ENCODE measurements around the gene SDC3.
"Not testable (repeated sequence)": the region's sequence is repeated elsewhere in the genome, so short reads cannot be mapped to it uniquely, and the experiment has no call there.

The SDC3 gene

DNA sequence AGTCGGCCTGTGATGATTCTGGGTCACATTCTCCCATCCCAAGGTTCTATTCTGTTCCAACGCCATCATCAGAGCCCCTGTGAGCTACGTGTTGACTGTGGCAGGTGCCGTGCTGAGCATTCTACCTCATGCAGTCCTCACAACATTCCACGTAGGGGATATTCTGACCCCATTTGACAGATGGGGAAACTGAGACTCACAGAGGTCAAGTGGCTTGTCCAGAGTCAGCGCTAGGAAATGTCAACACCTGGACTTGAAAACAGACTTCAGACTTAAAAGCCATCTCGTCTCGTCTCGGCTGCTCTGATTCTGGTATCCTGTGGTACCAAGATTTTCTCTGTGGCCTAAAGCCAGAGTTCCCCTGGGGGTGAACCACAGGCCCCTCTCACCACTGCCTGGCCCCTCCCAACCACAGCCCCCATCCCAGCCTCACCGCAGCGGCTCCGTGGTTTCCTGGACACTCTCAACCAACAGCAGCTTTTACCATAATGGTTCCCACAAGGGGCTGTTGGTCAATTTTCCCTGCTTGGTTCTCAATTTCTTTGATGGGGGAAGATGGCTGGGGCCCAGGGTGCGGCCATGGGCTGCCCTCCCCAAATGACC is 39.6 kb downstream of the SDC3 start:
- H3K4me1 ChIP-seq (ENCODE audit: low read length) = peaks cover 7% of the 10 kb centered on the region

GRCh38 chr1:30868057-30868456 is 40.5 kb downstream of the SDC3 start:
- H3K9ac ChIP-seq (ENCODE audit: low read length); H3K27me3 ChIP-seq (ENCODE audit: low read depth, low read length); H3K4me3 ChIP-seq (ENCODE audit: low read length); H3K4me2 ChIP-seq (ENCODE audit: low read length); H2AFZ ChIP-seq (ENCODE audit: low read depth, low read length); H3K27ac ChIP-seq (ENCODE audit: low read length); H3K79me2 ChIP-seq (ENCODE audit: low read length); H3K9me3 ChIP-seq (ENCODE audit: insufficient read depth, low read length); H3K4me1 ChIP-seq (ENCODE audit: low read length); H3K36me3 ChIP-seq (replicated peaks; ENCODE audit: low read depth, low read length); H4K20me1 ChIP-seq (ENCODE audit: insufficient read depth, low read length): not testable (repeated sequence)

More for the DNA sequence above, 39.6 kb downstream of the SDC3 start:
- TF ChIP-seq, protein P1, sequence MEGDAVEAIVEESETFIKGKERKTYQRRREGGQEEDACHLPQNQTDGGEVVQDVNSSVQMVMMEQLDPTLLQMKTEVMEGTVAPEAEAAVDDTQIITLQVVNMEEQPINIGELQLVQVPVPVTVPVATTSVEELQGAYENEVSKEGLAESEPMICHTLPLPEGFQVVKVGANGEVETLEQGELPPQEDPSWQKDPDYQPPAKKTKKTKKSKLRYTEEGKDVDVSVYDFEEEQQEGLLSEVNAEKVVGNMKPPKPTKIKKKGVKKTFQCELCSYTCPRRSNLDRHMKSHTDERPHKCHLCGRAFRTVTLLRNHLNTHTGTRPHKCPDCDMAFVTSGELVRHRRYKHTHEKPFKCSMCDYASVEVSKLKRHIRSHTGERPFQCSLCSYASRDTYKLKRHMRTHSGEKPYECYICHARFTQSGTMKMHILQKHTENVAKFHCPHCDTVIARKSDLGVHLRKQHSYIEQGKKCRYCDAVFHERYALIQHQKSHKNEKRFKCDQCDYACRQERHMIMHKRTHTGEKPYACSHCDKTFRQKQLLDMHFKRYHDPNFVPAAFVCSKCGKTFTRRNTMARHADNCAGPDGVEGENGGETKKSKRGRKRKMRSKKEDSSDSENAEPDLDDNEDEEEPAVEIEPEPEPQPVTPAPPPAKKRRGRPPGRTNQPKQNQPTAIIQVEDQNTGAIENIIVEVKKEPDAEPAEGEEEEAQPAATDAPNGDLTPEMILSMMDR (IDR thresholded peaks at IDR 0.05; ENCODE audit: low read depth, low read length) = no peak
- TF ChIP-seq EZH2phosphoT487 (IDR thresholded peaks at IDR 0.05; ENCODE audit: low read depth) = no peak
- no peaks in the 10 kb centered on the region for H3K36me3 ChIP-seq (replicated peaks; ENCODE audit: low read depth, low read length)
- H3K27ac ChIP-seq (ENCODE audit: low read length) = no peak overlapping the region
- H4K20me1 ChIP-seq (ENCODE audit: insufficient read depth, low read length) = no peaks in the 10 kb centered on the region
- H3K9ac ChIP-seq (ENCODE audit: low read length) = no peak overlapping the region
- no peaks in the 10 kb centered on the region for H3K27me3 ChIP-seq (ENCODE audit: low read depth, low read length)
- H2AFZ ChIP-seq (ENCODE audit: low read depth, low read length) = no peak overlapping the region
- H3K9me3 ChIP-seq (ENCODE audit: insufficient read depth, low read length) = no peaks in the 10 kb centered on the region
- H3K4me3 ChIP-seq (ENCODE audit: low read length) = no peak overlapping the region
- H3K79me2 ChIP-seq (ENCODE audit: low read length) = no peaks in the 10 kb centered on the region
- H3K4me2 ChIP-seq (ENCODE audit: low read length) = no peak overlapping the region

GRCh38 chr1:30867537-30867936 is 41.0 kb downstream of the SDC3 start:
- TF ChIP-seq EZH2phosphoT487 (IDR thresholded peaks at IDR 0.05; ENCODE audit: low read depth) = no peak
- TF ChIP-seq, protein P1 (IDR thresholded peaks at IDR 0.05; ENCODE audit: low read depth, low read length) = no peak
- no peak overlapping the region for H3K9ac ChIP-seq (ENCODE audit: low read length)
- H3K27ac ChIP-seq (ENCODE audit: low read length) = no peak overlapping the region
- H2AFZ ChIP-seq (ENCODE audit: low read depth, low read length) = no peak overlapping the region
- no peak overlapping the region for H3K4me3 ChIP-seq (ENCODE audit: low read length)
- H3K4me1 ChIP-seq (ENCODE audit: low read length) = peaks cover 8% of the 10 kb centered on the region
- no peaks in the 10 kb centered on the region for H3K9me3 ChIP-seq (ENCODE audit: insufficient read depth, low read length)
- H3K36me3 ChIP-seq (replicated peaks; ENCODE audit: low read depth, low read length) = no peaks in the 10 kb centered on the region
- H4K20me1 ChIP-seq (ENCODE audit: insufficient read depth, low read length) = no peaks in the 10 kb centered on the region
- H3K27me3 ChIP-seq (ENCODE audit: low read depth, low read length) = no peaks in the 10 kb centered on the region
- no peak overlapping the region for H3K4me2 ChIP-seq (ENCODE audit: low read length)
- no peaks in the 10 kb centered on the region for H3K79me2 ChIP-seq (ENCODE audit: low read length)

- no peaks in the 10 kb centered on the region for H3K79me2 ChIP-seq (ENCODE audit: low read length)
- no peak overlapping the region for H3K4me2 ChIP-seq (ENCODE audit: low read length)
- H3K9me3 ChIP-seq (ENCODE audit: insufficient read depth, low read length) = no peaks in the 10 kb centered on the region
- no peaks in the 10 kb centered on the region for H4K20me1 ChIP-seq (ENCODE audit: insufficient read depth, low read length)
- H3K4me3 ChIP-seq (ENCODE audit: low read length) = no peak overlapping the region
- H2AFZ ChIP-seq (ENCODE audit: low read depth, low read length) = no peak overlapping the region
- TF ChIP-seq, protein P1 (IDR thresholded peaks at IDR 0.05; ENCODE audit: low read depth, low read length) = no peak
- no peaks in the 10 kb centered on the region for H3K27me3 ChIP-seq (ENCODE audit: low read depth, low read length)
- H3K4me1 ChIP-seq (ENCODE audit: low read length) = peaks cover 8% of the 10 kb centered on the region
- no peak overlapping the region for H3K9ac ChIP-seq (ENCODE audit: low read length)
- no peak overlapping the region for H3K27ac ChIP-seq (ENCODE audit: low read length)
- H3K36me3 ChIP-seq (replicated peaks; ENCODE audit: low read depth, low read length) = no peaks in the 10 kb centered on the region
Observed at GRCh38 chr1:30866594-30866993, 42.0 kb downstream of the SDC3 start.

Measured in OCI-LY3 (cell line).